Hepatocyte (in vitro differentiated cells): ENCODE measurements around the gene MRPL53.

Source experiments
- CTCF ChIP-seq: fragments of 200-600 bp; sonication (generic); IDR thresholded peaks from 2 replicates; pipeline ENCODE4 v1.5.1; 2016; ENCODE audit warnings: antibody characterized with exemption, mild to moderate bottlenecking; ENCODE audit not compliant: poor library complexity
- EZH2 ChIP-seq: fragments of 200-600 bp; sonication (generic); IDR thresholded peaks from 2 replicates; pipeline ENCODE4 v1.6.1; 2016; ENCODE audit warnings: antibody characterized with exemption, mild to moderate bottlenecking, borderline replicate concordance
- EZH2phosphoT487 ChIP-seq: fragments of 200-600 bp; sonication (generic); IDR thresholded peaks from one replicate; pipeline ENCODE4 v1.6.1; 2018; ENCODE audit warnings: antibody characterized with exemption, mild to moderate bottlenecking, low read depth, moderate library complexity; ENCODE audit not compliant: unreplicated experiment, severe bottlenecking

- TF ChIP-seq CTCF (no peak), EZH2 (peak; percentile 15), EZH2phosphoT487 (no peak)
Measured at GRCh38 chr2:74502147-74502719, 29.8 kb upstream of the MRPL53 start.
